HepG2 (cell line): ENCODE measurements around the gene SRSF8. TPM values are rescaled to one million over a fixed set of nuclear protein-coding genes. Genes with fewer than 3 reads are reported as not detected.

ENCODE experiments used
- ATAC-seq: fragments of 200-7000 bp; cut with Tn5 transposase; 3 replicates; pipeline ENCODE4 v1.9.1; 2020; ENCODE audit warnings: mild to moderate bottlenecking, moderate library complexity
- BruUV-seq: library from RNA; stranded (reverse); fragments of 400-500 nt; replicated peaks from 2 replicates; lab custom pipeline; 2021; lab: Mats Ljungman, UMichigan
- CTCF ChIA-PET: fragments of 300-600 bp; formaldehyde crosslinking; extraction: SDS; loops from one replicate; lab custom pipeline; 2021; ENCODE audit warnings: low total read pairs, inconsistent platforms, low intra/inter-chr PET ratio; lab: Yijun Ruan, JAX
- POLR2A ChIA-PET: fragments of 350-600 bp; sonication (Branson Sonifier 250); formaldehyde crosslinking; loops from one replicate; lab custom pipeline; 2020; ENCODE audit warnings: antibody characterized with exemption, inconsistent platforms; lab: Yijun Ruan, JAX
- DNase-seq: peaks from one replicate; pipeline ENCODE4 v3.0.0-alpha.2; 2015; ENCODE audit warnings: low spot score
- FAIRE-seq: peaks from 3 replicates; lab custom pipeline; 2011; peaks lifted over from hg19 to GRCh38; lab: Jason Lieb, UNC
- H2AFZ ChIP-seq: one replicate; pipeline ENCODE4 v1.6.1; 2011; ENCODE audit warnings: low read length, inconsistent platforms
- H3K27ac ChIP-seq: fragments of 300-600 bp; 3 replicates; pipeline ENCODE4 v1.8.0; 2011; ENCODE audit warnings: mixed run types, mild to moderate bottlenecking, mixed read lengths, low read length, inconsistent platforms; ENCODE audit not compliant: insufficient read depth; ENCODE audit errors: extremely low read length
- H3K27me3 ChIP-seq, 2 experiments: fragments of 200-600 bp in 1 of 2; 2 replicates in 1 of 2; 3 replicates in 1 of 2; pipeline versions ENCODE4 v1.6.0 to v1.8.0; 2011; ENCODE audit warnings: low read length in 2 of 2, mild to moderate bottlenecking in 2 of 2, moderate library complexity in 2 of 2, inconsistent platforms in 1 of 2; ENCODE audit not compliant: insufficient read depth in 2 of 2, control insufficient read depth in 1 of 2
- H3K36me3 ChIP-seq, 2 experiments: fragments of 200-600 bp in 1 of 2; replicated peaks in 1 of 2; 2 replicates in 1 of 2; 3 replicates in 1 of 2; pipeline versions ENCODE4 v1.5.1 to v1.8.0; 2011; ENCODE audit warnings: low read length in 2 of 2, inconsistent platforms in 1 of 2; ENCODE audit not compliant: insufficient read depth in 2 of 2, control insufficient read depth in 1 of 2
- H3K4me1 ChIP-seq: 2 replicates; pipeline ENCODE4 v1.5.1; 2012; ENCODE audit warnings: low read length, inconsistent platforms; ENCODE audit not compliant: insufficient read depth
- H3K4me2 ChIP-seq: 2 replicates; pipeline ENCODE4 v1.6.0; 2011; ENCODE audit warnings: low read depth, low read length, inconsistent platforms
- H3K4me3 ChIP-seq, 3 experiments: fragments of 200-600 bp in 1 of 3; sonication (generic), shearing (Covaris generic) in 1 of 3; replicated peaks in 1 of 3; 2 replicates each; pipeline ENCODE4 v1.5.1; 2011 to 2016; ENCODE audit warnings: low read length in 3 of 3, inconsistent platforms in 2 of 3, low read depth in 2 of 3, mild to moderate bottlenecking in 2 of 3, control low read depth in 1 of 3, mixed read lengths in 1 of 3; ENCODE audit not compliant: insufficient read depth in 1 of 3
- H3K79me2 ChIP-seq: one replicate; pipeline ENCODE4 v1.6.1; 2011; ENCODE audit warnings: low read length, inconsistent platforms; ENCODE audit not compliant: insufficient read depth
- H3K9ac ChIP-seq: 2 replicates; pipeline ENCODE4 v1.6.0; 2011; ENCODE audit warnings: mild to moderate bottlenecking, low read depth, low read length, inconsistent platforms; ENCODE audit not compliant: insufficient read depth
- H3K9me3 ChIP-seq: 2 replicates; pipeline ENCODE4 v1.5.1; 2012; ENCODE audit warnings: mild to moderate bottlenecking, low read length
- H4K20me1 ChIP-seq: 2 replicates; pipeline ENCODE4 v1.6.0; 2011; ENCODE audit warnings: inconsistent platforms, mild to moderate bottlenecking, low read length, moderate library complexity; ENCODE audit not compliant: insufficient read depth
- AGO2 ChIP-seq: fragments of 200-400 bp; formaldehyde crosslinking; optimal IDR thresholded peaks from 2 replicates; pipeline ENCODE3; 2017; ENCODE audit warnings: mild to moderate bottlenecking, low read depth, low read length, moderate library complexity
- ATF4 ChIP-seq, 2 experiments: fragments of 450-650 bp in 1 of 2; sonication (generic) in 1 of 2; formaldehyde crosslinking; IDR thresholded peaks; 2 replicates each; pipeline versions ENCODE4 v1.5.0 to v1.8.0; 2020 to 2022; ENCODE audit warnings: mild to moderate bottlenecking in 1 of 2, missing genetic modification reagents in 1 of 2
- DMTF1 ChIP-seq: sonication (generic); formaldehyde crosslinking; IDR thresholded peaks from 2 replicates; pipeline ENCODE4 v1.4.0; 2020; ENCODE audit warnings: mild to moderate bottlenecking, missing genetic modification reagents
- in situ Hi-C: cut with HindIII; loops from 2 replicates; pipeline ENCODE4 v1.10.0; 2017; ENCODE audit warnings: low pct_unique_long_range_greater_than_20kb; ENCODE audit not compliant: extremely low pct_ligation_motif_present
- intact Hi-C: fragments of 100-400 bp; cut with micrococcal nuclease; formaldehyde crosslinking; loops from one replicate; pipeline ENCODE4 v1.10.0; 2022; ENCODE audit not compliant: unreplicated experiment
- polyA plus RNA-seq, 8 experiments: library from polyadenylated mRNA; depleted of rRNA in 3 of 8; stranded (reverse) in 7 of 8; unstranded in 1 of 8; fragments of >200 nt; fragmentation: Illumina TruSeq in 4 of 8; extraction: Trizol in 4 of 8; gene quantifications; 2 replicates each; pipeline versions ENCODE4 v1.2.1 to v1.2.3, GENCODE V29; 2011 to 2016; ENCODE audit warnings: low read depth in 4 of 8, missing spikeins in 1 of 8, mixed read lengths in 1 of 8; ENCODE audit not compliant: insufficient read depth in 1 of 8
- total RNA-seq, 5 experiments: library from RNA; depleted of rRNA; stranded (reverse); fragments of >200 nt; fragmentation: Illumina TruSeq; extraction: Trizol; gene quantifications; 2 replicates each; pipeline ENCODE4 v1.2.3, GENCODE V29; 2016; ENCODE audit warnings: low read depth in 1 of 5

The SRSF8 gene
- total and polyA plus RNA-seq, 2 of the 13 experiments (the other 11 are each of a cell fraction or from before 2014, with no cell fraction given): 21.8 to 25.8 TPM

- TF ChIP-seq ATF4 (CRISPR knock-in tag; IDR thresholded peaks at IDR 0.05): peak in 1 of 2 experiments; percentile 75; a peak in 2 of 4 replicates
- TF ChIP-seq DMTF1 (CRISPR knock-in tag): no peak
- no peak for TF ChIP-seq AGO2
- TF ChIP-seq, all 625 proteins: peak for 1
- no TSS peak for BruUV-seq
- in situ Hi-C loops: loop anchor here (25.0 kb wide), 1 partner anchor 153 kb away; the partner anchor contains the start of gene SESN3
Measured at GRCh38 chr11:95084509-95084908, 17.8 kb downstream of the SRSF8 start.

More at GRCh38 chr11:95084509-95084908, 17.8 kb downstream of the SRSF8 start:
- intact Hi-C loops: no loop called here
- Histone ChIP-seq H3K4me1 (peaks cover 8% of the 10 kb centered on the region; the same call in 1 of the 2 replicates), H2AFZ (no peak overlapping the region), H3K9me3 (no peaks in the 10 kb centered on the region), H3K9ac (no peak overlapping the region), H3K4me2 (no peak overlapping the region), H4K20me1 (no peaks in the 10 kb centered on the region), H3K27ac (no peak overlapping the region), H3K79me2 (no peaks in the 10 kb centered on the region), H3K27me3 (peaks cover 1 to 2% of the 10 kb centered on the region in 2 experiments; a peak in 1 of 5 replicates), H3K36me3 (no peaks in the 10 kb centered on the region), H3K4me3 (no peak overlapping the region)
- FAIRE-seq (no peak), DNase-seq (no peak), ATAC-seq (no peak)
- ChIA-PET POLR2A (interaction anchor here (0.9 to 1.4 kb wide), 2 partner anchors 16 to 17 kb away, joined by 3 to 5 read pairs; partner anchors contain the start of gene SRSF8), CTCF (no interaction called here)
